VCaP (cell line): Measurements from ENCODE around the gene FMN1.
A peak's percentile ranks its signal among the peaks of the same experiment; 100 is the strongest.

Source experiments
- H3K27ac ChIP-seq: fragments of 450-650 bp; 2 replicates; pipeline ENCODE4 v1.5.1; 2017
- CTCF ChIP-seq: fragments of 450-650 bp; conservative IDR thresholded peaks from 2 replicates; pipeline ENCODE4 v1.5.1; 2017; ENCODE audit warnings: mild to moderate bottlenecking, moderate library complexity

FMN1 gene

DNA sequence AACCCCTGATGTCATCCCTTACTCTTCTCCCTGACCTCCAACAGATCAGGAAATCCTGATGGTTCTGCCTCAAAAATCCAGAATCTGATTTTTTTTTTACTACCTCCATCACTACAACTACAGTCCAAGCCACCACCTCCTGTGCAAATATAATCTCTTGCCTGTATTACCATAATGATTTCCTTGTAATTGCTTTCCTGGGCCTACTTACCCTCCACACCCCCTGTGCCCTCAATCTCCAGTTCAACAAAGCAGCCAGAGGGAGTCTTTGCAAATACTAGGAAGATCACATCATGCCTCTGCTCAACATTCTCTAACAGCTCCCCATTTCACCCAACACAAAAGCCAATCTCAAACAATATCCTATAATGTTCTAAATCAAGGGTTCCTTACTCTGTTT, 159.9 kb downstream of the FMN1 start:
- TF ChIP-seq CTCF = no peak
- peak overlapping the region; percentile 16; the same call in 1 of the 2 replicates for H3K27ac ChIP-seq

- TF ChIP-seq CTCF = no peak
- peak overlapping the region; percentile 93 for H3K27ac ChIP-seq
Measured at GRCh38 chr15:33032053-33032452, 162.5 kb downstream of the FMN1 start.

- TF ChIP-seq CTCF = no peak
- peak overlapping the region; percentile 93 for H3K27ac ChIP-seq
Measured at GRCh38 chr15:33031324-33031821, 163.1 kb downstream of the FMN1 start.

GRCh38 chr15:33030315-33030714, 164.2 kb downstream of the FMN1 start:
- TF ChIP-seq CTCF = no peak
- H3K27ac ChIP-seq = peak overlapping the region; percentile 93

GRCh38 chr15:33029109-33029652, 165.3 kb downstream of the FMN1 start:
- H3K27ac ChIP-seq = peak overlapping the region; percentile 93
- no peak for TF ChIP-seq CTCF

DNA sequence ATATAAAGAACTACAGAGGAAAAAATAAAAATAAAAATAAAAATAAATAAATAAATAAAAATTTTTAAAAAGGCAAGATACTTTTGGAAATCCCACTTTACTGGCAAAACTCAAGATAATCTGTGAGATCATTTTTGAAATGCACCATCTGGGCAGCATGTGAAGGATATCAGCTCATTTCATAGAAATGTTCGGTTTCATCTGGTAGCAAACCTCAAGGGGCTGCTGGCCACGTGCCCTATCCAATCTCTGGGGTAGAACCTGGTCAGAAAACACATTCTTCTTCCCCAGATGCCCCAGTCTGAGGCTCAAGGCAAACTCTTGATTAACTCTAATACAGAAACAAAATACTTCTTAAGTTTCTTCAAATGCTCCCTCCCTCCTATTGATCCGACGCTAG, 166.0 kb downstream of the FMN1 start:
- H3K27ac ChIP-seq = peak overlapping the region; percentile 93
- no peak for TF ChIP-seq CTCF

DNA sequence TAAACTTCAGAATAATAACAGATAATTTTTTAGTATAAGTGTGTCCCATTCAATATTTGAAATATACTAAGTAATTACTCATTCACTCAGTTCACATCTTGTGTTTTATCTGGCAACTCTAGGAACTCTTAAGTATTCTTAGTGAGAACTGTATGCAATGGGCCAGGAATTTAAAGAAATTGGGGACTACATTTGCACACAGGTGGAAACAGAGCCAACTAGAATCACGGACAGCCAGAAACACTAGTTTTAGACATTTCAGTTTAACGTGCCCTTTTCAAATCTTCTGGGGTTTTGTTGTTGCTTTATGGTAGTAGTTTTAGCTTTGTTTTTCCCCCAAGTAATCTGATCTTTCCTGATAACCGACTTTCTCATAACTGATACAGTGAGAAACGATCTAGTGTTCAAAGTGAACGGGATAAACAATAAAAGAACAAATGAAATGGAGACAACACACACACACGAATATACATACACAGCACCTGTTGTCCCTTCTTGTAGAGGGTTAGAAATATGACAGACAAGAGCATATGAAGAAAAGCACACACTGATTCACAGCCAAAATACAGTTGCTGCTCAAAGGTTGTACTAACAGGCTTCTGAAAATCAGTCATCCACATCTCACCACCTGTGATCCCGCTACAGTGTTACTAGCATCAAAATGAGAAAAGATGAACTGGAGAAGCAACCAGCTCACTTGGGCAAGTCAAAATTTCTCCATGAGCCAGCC, 167.0 kb downstream of the FMN1 start:
- TF ChIP-seq CTCF = no peak
- peak overlapping the region; percentile 93 for H3K27ac ChIP-seq
